Activated naive CD8-positive, alpha-beta T cell treated with anti-CD3 and anti-CD28 coated beads, Interleukin-2, amount 10 ng/mL, durations not matched to agents 7 days and 5 days (primary cell): ENCODE measurements around the gene PPP1R9A. TPM values are rescaled to one million over a fixed set of nuclear protein-coding genes. Genes with fewer than 3 reads are reported as not detected.
"Not testable (repeated sequence)": the region's sequence is repeated elsewhere in the genome, so short reads cannot be mapped to it uniquely, and the experiment has no call there.

ENCODE experiments used
- ATAC-seq: fragments of 150-1000 bp; cut with Tn5 transposase; one replicate; pipeline ENCODE4 v1.10.0; 2021; ENCODE audit warnings: low read depth, moderate library complexity
- POLR2A ChIA-PET: fragments of 350-600 bp; sonication (Branson Sonifier 250); formaldehyde crosslinking; loops from one replicate; lab custom pipeline; 2021; ENCODE audit warnings: antibody characterized with exemption; lab: Charles Lee
- DNase-seq: peaks from one replicate; pipeline ENCODE4 v3.0.0; 2021
- H3K27ac Mint-ChIP-seq: one replicate; pipeline ENCODE4 v1.8.0; 2022; ENCODE audit warnings: mild to moderate bottlenecking, mixed read lengths
- H3K27me3 Mint-ChIP-seq: one replicate; pipeline ENCODE4 v1.8.0; 2022; ENCODE audit warnings: mild to moderate bottlenecking, moderate library complexity, mixed read lengths
- H3K36me3 Mint-ChIP-seq: one replicate; pipeline ENCODE4 v1.8.0; 2021; ENCODE audit warnings: mild to moderate bottlenecking, mixed read lengths
- H3K4me1 Mint-ChIP-seq: one replicate; pipeline ENCODE4 v1.8.0; 2021; ENCODE audit warnings: mixed read lengths
- H3K4me3 Mint-ChIP-seq: one replicate; pipeline ENCODE4 v1.8.0; 2022; ENCODE audit warnings: mild to moderate bottlenecking, moderate library complexity, mixed read lengths
- H3K9me3 Mint-ChIP-seq: one replicate; pipeline ENCODE4 v1.8.0; 2021; ENCODE audit warnings: mixed read lengths
- total RNA-seq, 2 experiments: library from RNA; stranded (reverse); gene quantifications; one replicate each; pipeline ENCODE4 v1.2.3, GENCODE V29; 2021

Gene PPP1R9A
- total RNA-seq, 2 experiments from 2014 or later = 0.06 to 0.42 TPM

DNA sequence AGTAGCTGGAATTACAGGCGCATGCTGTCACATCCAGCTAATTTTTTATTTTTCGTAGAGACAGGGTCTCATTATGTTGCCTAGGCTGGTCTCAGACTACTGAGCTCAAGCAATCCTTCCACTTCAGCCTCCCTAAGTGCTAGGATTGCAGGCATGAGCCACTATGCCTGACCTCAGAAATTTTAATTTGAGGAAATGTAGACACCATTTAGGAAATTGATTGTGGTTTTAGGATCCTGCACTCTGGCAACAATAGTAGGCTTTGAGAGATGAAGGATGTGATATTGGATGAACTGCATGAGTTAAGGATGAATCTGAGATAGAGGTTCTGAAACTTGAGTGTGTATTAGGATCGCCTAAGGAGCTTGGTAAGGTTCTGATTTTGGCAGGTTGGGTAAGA, 66.5 kb downstream of the PPP1R9A start:
- Mint-ChIP-seq H3K4me3 (no peak overlapping the region), H3K27me3 (no peaks in the 10 kb centered on the region), H3K27ac (no peak overlapping the region), H3K36me3 (no peaks in the 10 kb centered on the region), H3K4me1 (no peaks in the 10 kb centered on the region), H3K9me3 (peaks cover under 1% of the 10 kb centered on the region)
- POLR2A ChIA-PET = no interaction called here
- DNase-seq (no peak), ATAC-seq (no peak)

DNA sequence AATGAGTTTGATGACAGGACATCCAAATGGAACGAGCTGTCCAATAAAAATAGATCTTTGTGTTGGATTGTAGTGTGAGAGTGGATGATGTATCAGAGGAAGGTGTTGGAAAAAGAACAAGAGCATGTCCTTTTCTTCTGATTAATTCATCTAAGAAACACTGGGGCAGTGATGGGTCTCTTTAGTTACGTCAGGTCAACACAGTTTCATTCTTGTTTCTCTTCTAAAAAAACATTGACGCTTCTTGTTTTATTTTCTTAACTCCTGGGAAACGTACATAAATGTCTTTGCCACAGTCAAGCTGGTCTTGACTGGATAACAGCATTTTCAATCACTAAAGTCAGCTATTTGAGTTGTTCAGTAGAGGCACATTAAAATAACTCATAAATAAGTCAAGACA, 67.0 kb downstream of the PPP1R9A start:
- no peak overlapping the region for H3K4me3 Mint-ChIP-seq
- H3K4me1 Mint-ChIP-seq = no peaks in the 10 kb centered on the region
- DNase-seq (no peak), ATAC-seq (no peak)
- no peak overlapping the region for H3K27ac Mint-ChIP-seq
- no peaks in the 10 kb centered on the region for H3K36me3 Mint-ChIP-seq
- no peaks in the 10 kb centered on the region for H3K9me3 Mint-ChIP-seq
- H3K27me3 Mint-ChIP-seq = no peaks in the 10 kb centered on the region
- POLR2A ChIA-PET = no interaction called here

DNA sequence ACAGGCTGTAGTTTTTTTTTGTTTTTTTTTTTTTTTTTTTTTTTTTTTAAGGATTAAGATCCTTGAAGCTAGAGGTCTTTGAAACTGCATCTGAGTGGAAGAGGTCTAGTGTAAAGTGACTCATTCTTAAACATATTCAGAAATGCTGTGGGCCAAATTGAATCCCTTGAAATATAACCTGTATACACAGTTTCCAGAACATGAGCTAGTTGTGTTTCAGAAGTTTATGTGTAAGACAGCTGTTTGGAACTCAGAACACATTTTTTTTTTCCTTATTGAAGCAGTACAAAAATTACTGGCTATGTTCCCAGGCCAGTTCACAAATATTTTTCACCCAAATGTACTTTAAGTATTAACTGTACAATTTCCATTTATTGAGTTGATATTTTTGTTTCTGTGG, 67.9 kb downstream of the PPP1R9A start:
- ATAC-seq = no peak
- H3K9me3 Mint-ChIP-seq = no peaks in the 10 kb centered on the region

DNA sequence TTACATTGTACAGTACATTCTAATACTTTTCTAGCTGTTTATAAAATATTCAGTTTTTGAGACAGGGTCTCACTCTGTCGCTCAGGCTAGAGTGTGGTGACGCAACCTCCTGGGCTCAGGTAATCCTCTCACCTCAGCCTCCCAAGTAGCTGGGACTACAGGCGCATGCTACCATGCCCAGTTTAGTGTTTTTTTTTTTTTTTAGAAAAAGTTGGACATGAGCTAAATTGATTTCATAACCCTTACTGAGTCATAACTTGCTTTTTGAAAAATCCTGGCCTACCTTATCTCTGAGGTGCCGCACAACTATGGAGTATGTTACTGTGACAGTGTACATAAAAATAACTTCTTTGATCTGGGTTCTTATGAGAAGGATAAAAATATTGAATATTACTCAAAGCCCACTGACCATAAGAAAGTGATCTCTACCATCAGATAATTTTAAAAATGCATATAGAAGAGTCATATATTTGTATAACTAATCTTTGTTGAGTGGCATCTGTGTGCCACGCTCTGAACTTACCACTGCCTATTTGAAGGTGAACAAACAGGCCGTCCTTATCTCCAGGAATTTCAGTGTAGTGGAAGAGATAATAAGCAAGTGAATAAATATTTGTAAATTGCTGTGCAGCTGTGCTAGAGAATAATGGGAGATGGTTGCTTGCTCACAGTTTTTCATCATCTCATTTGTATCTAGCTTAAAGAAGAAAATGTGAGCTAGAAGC, 73.2 kb downstream of the PPP1R9A start:
- POLR2A ChIA-PET = no interaction called here
- Mint-ChIP-seq H3K9me3 (peaks cover 1% of the 10 kb centered on the region), H3K4me3 (no peak overlapping the region)

More for the DNA sequence above, 67.9 kb downstream of the PPP1R9A start:
- no peak overlapping the region for H3K4me3 Mint-ChIP-seq
- no peaks in the 10 kb centered on the region for H3K27me3 Mint-ChIP-seq
- H3K36me3 Mint-ChIP-seq = no peaks in the 10 kb centered on the region
- H3K4me1 Mint-ChIP-seq = no peaks in the 10 kb centered on the region
- DNase-seq = no peak
- POLR2A ChIA-PET = no interaction called here
- no peak overlapping the region for H3K27ac Mint-ChIP-seq

DNA sequence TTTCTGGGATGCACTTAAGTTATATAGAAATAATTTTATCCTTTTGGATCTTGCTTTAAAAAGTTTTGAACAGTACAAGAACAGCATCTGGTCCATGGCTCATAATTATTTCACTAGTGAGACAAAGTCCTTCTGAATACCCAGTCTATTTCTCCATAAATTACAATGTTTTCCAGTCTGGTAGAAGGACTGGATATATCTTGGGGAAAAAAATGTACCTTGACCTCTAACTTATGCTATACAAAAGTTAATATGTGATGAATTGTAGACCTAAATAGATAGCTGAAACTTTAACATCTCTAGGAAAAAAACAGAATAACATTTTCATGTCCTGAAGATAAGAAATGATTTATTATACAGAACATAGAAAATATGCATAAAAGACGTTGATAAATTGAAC, 88.5 kb downstream of the PPP1R9A start:
- Mint-ChIP-seq H3K36me3 (no peaks in the 10 kb centered on the region), H3K4me3 (no peak overlapping the region), H3K27me3 (peaks cover 3% of the 10 kb centered on the region), H3K9me3 (no peaks in the 10 kb centered on the region), H3K27ac (no peak overlapping the region), H3K4me1 (no peaks in the 10 kb centered on the region)
- no peak for DNase-seq
- ATAC-seq = no peak
- POLR2A ChIA-PET = no interaction called here

More for the DNA sequence above, 73.2 kb downstream of the PPP1R9A start:
- Mint-ChIP-seq H3K27ac (no peak overlapping the region), H3K36me3 (no peaks in the 10 kb centered on the region), H3K27me3 (no peaks in the 10 kb centered on the region), H3K4me1 (no peaks in the 10 kb centered on the region)
- ATAC-seq (no peak), DNase-seq (no peak)

DNA sequence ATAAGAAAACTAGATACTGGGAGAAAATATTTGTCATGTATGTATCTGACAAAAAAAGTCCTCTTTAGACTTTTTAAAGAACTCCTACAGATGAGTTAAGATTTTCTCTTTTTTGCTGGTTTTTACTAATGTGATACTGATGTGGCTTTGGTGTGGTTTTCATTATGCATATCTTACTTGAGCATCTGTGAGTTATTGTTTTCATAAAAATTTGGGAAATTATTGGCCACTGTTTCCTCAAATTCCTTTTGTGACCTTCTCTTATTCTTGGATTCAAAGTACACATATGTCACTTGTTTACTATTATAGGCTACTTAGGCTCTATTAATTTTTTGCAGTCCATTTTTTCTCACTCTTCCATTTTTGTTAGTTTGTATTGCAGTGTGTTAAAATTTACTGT, 89.0 kb downstream of the PPP1R9A start:
- H3K9me3 Mint-ChIP-seq = no peaks in the 10 kb centered on the region
- no peak overlapping the region for H3K4me3 Mint-ChIP-seq
- no peak overlapping the region for H3K27ac Mint-ChIP-seq
- DNase-seq = no peak
- H3K4me1 Mint-ChIP-seq = no peaks in the 10 kb centered on the region
- H3K27me3 Mint-ChIP-seq = peaks cover 3% of the 10 kb centered on the region
- POLR2A ChIA-PET = no interaction called here
- H3K36me3 Mint-ChIP-seq = no peaks in the 10 kb centered on the region
- no peak for ATAC-seq

DNA sequence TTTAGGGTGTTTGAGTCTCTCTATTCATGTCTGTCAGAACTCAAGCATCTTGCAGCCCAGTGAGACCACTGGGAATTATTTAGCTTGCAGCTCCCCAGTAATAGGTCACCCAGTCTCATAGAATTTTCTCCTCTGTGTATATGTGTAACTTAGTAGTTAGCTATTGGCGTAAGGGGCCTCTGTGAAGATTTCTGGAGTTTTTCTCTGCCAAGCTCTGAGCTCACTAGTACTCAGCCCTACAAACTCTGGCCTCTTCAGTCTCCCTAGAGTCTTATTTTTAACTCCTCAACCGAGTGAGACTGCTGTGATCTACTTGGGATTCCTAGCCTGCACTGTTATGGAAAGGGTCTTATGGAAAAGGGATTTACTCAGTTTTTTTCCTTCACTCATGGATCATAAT, 90.2 kb downstream of the PPP1R9A start:
- H3K27ac Mint-ChIP-seq = no peak overlapping the region
- H3K4me3 Mint-ChIP-seq = no peak overlapping the region
- POLR2A ChIA-PET = no interaction called here

DNA sequence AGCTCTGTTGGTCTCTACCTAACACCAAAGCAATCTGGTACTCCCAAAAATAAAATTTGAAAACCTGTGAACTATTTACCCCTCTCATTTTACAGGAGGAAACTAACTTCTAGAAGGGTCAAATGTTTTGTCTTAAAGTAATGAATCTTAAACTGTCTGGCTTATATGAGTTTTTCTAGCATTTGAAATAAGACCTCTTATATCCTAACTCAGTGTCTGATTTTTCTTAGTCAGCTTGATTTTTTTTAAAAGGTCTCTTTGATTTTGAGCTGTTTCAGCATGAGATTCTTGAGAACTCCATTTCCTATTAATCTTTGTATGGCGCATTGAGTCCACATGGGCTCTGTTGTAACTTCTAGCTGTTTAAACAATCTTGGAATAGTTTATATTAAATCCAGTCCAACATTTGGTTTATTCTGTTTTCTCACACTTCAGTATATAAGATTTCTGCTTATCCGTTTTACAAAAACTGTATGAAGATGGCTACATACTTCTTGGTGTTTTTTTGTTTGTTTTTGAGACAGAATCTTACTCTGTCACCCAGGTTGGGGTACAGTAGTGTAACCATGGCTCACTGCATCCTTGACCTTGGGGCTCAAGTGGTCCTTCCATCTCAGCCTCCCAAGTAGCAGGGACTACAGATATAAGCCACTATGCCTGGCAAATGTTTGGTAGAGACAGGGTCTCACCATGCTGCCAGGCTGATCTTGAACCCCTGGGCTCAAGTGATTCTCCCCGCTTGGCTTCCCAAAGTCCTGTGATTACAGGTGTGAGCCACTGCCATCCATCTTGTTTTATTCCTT, 91.1 kb downstream of the PPP1R9A start:
- no peaks in the 10 kb centered on the region for H3K9me3 Mint-ChIP-seq
- no peaks in the 10 kb centered on the region for H3K36me3 Mint-ChIP-seq
- H3K27me3 Mint-ChIP-seq = peaks cover 3% of the 10 kb centered on the region
- POLR2A ChIA-PET = no interaction called here
- no peaks in the 10 kb centered on the region for H3K4me1 Mint-ChIP-seq
- ATAC-seq (no peak), DNase-seq (no peak)
- H3K27ac Mint-ChIP-seq = no peak overlapping the region
- H3K4me3 Mint-ChIP-seq = no peak overlapping the region

More for the DNA sequence above, 90.2 kb downstream of the PPP1R9A start:
- peaks cover 3% of the 10 kb centered on the region for H3K27me3 Mint-ChIP-seq
- no peaks in the 10 kb centered on the region for H3K9me3 Mint-ChIP-seq
- DNase-seq = no peak
- H3K36me3 Mint-ChIP-seq = no peaks in the 10 kb centered on the region
- no peaks in the 10 kb centered on the region for H3K4me1 Mint-ChIP-seq
- no peak for ATAC-seq

DNA sequence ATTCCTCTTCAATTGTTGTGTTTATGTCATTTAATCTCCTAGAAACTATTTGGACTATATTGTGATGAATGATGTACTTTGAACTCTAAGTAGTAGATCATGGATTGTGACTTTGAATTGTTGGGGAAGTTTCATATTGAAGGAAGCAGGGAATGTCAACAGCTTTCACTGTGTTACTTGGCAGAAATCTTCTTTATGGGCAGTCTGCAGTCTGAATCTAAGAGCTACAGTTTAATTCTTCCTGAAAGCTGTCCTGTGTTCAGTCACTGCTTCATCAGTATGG, 91.6 kb downstream of the PPP1R9A start:
- no peak overlapping the region for H3K27ac Mint-ChIP-seq
- no peak for DNase-seq
- no peak overlapping the region for H3K4me3 Mint-ChIP-seq
- no peaks in the 10 kb centered on the region for H3K36me3 Mint-ChIP-seq
- H3K27me3 Mint-ChIP-seq = peaks cover 3% of the 10 kb centered on the region
- ATAC-seq = no peak
- POLR2A ChIA-PET = no interaction called here
- H3K9me3 Mint-ChIP-seq = no peaks in the 10 kb centered on the region
- H3K4me1 Mint-ChIP-seq = no peaks in the 10 kb centered on the region

DNA sequence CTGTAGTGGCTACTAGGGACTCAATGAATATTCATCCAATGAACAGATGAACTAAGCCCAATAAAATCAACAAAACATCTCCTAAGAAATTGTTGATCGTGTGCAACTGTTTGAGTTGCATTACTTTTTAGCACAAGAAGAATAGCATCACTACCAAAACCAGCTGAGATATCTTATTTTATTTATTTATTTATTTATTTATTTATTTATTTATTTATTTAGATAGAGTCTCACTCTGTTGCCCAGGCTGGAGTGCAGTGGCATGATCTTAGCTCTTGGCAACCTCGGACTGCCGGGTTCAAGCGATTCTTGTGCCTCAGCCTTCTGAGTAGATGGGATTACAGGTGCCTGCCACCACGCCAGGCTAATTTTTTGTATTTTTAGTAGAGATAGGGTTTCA, 92.2 kb downstream of the PPP1R9A start:
- POLR2A ChIA-PET, H3K4me1 Mint-ChIP-seq, H3K27me3 Mint-ChIP-seq: not testable (repeated sequence)

DNA sequence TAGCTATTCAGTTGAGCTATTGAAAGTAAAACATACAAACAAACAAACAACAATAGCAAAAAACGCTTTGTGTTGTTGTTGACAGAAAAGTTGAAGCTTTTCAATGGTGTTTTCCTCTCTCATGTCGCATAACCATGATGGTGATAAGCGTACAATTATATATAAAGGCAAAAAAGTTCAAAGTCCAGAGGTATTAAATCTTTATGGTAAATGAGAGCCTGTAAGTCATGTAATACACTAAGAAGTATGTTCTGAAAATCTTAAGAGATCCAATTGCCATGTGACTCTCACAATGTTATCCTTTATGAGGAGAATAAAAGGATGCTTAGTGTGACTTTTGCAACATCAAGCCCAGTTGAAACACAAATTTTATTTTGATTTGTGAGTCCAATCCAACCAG, 93.9 kb downstream of the PPP1R9A start:
- POLR2A ChIA-PET = no interaction called here
- Mint-ChIP-seq H3K27ac (no peak overlapping the region), H3K4me1 (no peaks in the 10 kb centered on the region), H3K9me3 (no peaks in the 10 kb centered on the region), H3K36me3 (no peaks in the 10 kb centered on the region), H3K27me3 (peaks cover 3% of the 10 kb centered on the region), H3K4me3 (no peak overlapping the region)
- no peak for ATAC-seq
- DNase-seq = no peak

More for the DNA sequence above, 92.2 kb downstream of the PPP1R9A start:
- H3K36me3 Mint-ChIP-seq, H3K9me3 Mint-ChIP-seq, H3K27ac Mint-ChIP-seq, ATAC-seq, DNase-seq, H3K4me3 Mint-ChIP-seq: not testable (repeated sequence)

DNA sequence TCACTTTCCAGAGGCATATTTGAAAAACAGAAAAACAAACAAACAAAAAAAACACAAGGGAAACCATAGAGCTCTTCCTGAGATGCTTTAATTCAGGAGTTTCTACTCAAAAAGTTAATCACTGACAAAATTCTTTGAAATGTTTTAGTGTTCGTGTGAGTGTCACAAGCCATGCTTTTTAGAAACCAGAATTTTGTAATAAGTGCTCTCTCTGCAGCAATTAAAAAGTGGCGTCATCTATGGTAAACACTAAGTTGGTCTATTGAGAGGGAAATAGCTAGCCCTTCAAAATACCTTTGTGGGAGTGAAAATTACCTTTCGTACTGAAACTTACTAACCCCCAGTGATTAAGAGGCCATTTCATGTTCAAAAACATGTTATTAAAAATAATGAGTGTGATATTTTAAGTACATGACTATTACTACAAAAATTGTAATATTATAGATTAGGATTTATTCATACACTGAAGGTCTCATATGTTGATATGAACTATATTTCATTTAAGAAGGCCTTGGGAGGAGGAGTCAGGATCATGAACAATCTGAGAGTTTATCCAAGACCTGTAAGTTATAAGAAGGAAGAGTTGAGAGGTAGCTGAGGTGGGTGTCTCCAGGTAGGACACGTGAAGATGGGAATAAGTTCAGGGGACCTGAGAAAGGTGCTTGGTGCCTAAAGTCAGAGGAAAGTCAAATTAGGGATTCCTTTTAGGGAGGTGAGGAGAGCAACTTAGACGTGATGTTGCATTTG, 94.6 kb downstream of the PPP1R9A start:
- Mint-ChIP-seq H3K4me3 (no peak overlapping the region), H3K4me1 (no peaks in the 10 kb centered on the region), H3K27me3 (peaks cover 3% of the 10 kb centered on the region), H3K9me3 (no peaks in the 10 kb centered on the region), H3K27ac (no peak overlapping the region), H3K36me3 (no peaks in the 10 kb centered on the region)
- POLR2A ChIA-PET = no interaction called here
- DNase-seq = no peak
- no peak for ATAC-seq

DNA sequence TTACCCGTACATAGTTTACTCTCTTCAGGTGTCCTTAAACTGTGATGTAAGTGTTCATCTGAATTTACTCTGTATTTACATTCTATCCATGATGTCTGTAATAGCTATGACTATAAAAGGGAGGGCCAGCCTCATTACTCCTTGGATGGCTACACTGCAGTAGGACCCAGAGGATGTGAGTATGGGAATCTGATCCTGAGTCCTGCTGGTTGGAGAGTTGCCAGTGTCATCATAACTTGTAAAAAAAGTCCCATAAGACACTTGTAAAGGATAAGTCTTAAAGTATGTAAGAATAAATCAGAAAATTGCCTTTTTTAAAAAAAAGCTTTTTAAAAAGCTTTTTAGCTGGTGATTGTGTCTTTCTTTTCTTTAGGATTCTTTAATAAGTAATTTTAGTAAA, 95.4 kb downstream of the PPP1R9A start:
- Mint-ChIP-seq H3K27ac (no peak overlapping the region), H3K9me3 (no peaks in the 10 kb centered on the region), H3K36me3 (no peaks in the 10 kb centered on the region), H3K27me3 (peaks cover 3% of the 10 kb centered on the region), H3K4me3 (no peak overlapping the region), H3K4me1 (no peaks in the 10 kb centered on the region)
- POLR2A ChIA-PET = no interaction called here
- ATAC-seq (no peak), DNase-seq (no peak)
